NCI-H1436 treated with DMSO at 0.1 percent for 48 hours (cell line): ENCODE results near the gene KSR2.
"Not testable (repeated sequence)": the region's sequence is repeated elsewhere in the genome, so short reads cannot be mapped to it uniquely, and the experiment has no call there.

Experiments used
- DNase-seq: peaks from one replicate; lab custom pipeline; 2025; lab: John Stamatoyannopoulos, UW

Gene KSR2

DNA sequence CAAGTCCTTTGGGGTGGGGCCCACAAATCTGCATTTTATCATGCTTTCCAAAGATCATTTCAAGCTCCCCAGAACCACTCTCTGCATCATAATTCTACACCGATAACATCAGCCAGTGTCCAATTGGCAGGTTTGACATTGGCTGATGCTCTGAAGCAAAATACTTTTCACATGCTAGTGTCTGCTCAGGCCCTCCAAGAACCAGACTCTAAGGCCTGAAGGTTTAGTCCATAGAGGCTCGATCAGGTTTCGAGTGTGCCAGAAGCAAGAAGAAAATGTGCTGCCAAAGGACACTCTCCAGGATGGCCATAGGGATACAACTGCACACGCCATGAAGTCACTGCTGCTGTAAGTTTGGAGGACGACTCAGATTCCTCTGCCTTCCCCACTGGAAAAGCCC is 280.3 kb downstream of the KSR2 start:
- no peak for DNase-seq

DNA sequence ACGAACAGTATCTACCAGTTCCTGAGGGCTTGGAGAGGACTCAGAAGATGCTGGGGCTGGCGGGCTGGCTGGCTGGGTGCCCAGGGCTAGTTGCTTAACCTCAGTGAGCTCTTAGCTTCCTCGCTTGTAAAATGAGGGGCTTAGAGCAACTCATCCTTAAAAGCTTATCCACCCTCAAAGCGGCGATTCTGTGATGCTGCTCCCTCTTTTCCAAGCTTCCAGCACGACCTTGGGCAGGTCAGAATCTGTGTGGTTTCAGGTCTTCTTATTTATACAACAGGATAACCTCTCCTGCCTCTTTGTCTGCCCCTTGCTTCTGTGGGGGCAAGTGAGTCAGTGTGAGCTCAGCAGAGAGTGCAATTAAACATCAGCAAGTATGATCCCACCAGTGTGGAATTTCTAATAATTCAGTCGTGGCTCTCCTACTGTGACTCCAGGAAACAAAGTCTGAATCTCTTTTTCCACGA is 281.8 kb downstream of the KSR2 start:
- no peak for DNase-seq

DNA sequence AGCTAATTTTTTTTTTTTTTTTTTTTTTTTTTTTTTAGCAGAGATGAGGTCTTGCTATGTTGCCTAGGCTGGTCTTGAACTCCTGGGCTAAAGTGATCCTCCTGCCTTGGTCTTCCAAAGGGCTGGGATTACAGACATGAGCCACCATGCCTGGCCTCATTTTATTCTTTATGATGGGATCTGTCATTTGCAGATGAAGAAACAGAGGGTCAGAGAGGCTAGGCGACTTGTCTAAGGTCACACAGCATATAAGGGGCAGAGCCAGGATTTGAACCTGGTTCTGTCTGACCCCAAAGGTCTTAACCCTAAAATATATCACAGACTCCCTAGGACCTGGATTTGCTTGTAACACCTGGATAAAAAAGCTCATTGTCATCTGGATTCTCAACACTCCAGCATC is 282.6 kb downstream of the KSR2 start:
- no peak for DNase-seq

DNA sequence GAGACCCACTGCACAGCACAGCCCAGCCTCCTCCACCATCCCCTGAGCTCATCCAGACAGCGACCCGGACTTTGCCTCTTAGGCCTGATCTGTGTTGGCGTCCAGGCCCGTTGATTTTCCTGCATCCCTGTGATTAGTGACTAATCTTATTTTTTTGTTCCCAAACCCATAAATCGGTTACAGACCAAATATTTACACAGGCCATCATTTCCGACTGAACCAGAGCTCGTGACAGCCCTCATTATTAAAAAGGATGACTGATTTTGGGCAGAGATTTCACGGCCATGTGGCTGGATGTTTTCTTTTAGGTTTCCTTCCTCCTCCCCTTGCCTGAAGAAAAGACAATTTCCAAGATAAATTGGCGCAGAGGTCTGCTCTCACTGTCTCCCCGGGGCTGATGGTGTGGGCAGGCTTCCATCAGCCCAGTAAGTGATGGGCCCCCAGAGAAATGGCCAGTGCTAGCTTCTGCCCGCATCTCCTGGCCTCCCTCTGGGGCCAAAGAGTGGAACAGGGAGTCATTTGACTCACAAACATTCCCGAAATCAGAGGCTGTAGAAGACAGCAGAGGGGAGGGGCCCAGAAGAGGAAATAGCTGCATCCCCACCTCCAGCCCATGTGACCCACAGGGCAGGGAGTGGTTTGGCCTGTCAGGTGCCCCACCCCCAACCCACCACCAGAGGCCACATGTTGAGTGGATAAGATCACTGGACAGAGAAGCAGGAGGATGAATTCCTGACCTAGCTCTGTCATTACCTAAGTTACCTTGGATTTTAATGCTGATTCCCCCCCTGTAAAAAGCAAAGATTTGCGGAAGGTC is 283.5 kb downstream of the KSR2 start:
- DNase-seq: no peak

DNA sequence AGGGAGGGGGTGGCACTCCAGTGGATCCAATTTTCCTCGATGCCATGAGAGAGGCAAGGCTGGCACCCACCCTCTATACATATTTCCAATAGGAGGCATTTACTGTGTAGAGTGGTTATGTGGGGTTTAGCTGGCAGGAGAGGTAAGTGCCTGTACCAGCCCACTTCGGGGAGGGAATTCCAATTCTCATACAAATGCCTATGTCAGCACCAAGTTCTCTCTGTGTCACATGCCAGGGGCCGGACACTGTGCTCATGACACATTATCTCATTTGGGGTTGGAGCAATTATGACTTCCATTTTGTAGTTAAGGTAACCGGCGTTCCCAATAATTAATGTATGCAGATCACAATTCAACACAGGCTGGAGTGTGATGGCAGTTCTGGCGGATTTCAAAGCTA is 284.3 kb downstream of the KSR2 start:
- DNase-seq: no peak

DNA sequence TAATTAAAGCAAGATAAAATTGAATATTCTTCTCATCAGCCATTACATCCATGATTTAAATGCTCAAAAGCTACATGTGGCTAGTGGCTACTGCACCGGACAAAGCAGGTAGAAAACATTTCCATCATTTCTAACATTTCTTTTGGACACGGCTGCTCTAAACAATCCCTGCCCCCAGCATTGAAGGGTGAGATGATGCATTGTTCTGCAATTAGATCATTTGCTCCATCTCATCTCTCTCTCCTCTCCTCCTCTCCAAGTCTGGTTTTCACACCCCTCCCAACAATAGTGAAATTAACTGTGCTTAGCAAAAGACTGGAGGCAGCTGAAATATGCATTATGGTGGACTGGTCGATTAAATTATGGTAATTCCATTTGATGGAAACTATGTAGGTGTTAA is 288.5 kb downstream of the KSR2 start:
- no peak for DNase-seq

DNA sequence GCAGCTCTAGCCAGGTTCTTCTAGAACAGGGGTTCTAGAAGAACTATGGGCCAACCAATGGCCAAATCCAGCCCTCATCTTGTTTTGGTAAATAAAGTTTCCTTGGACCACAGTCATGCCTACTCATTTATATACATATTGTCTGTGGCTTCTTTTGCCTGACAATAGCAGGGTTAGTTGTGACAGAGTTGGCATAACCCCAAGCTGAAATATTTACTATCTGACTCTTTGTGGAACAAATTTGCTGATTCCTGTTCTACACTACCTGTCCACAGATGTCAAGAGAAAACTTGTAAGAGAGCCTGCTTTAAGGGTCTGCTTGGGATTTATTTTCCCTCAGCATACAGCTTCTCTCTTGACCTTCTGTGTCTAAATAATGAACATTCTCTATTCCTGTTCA is 289.0 kb downstream of the KSR2 start:
- no peak for DNase-seq

DNA sequence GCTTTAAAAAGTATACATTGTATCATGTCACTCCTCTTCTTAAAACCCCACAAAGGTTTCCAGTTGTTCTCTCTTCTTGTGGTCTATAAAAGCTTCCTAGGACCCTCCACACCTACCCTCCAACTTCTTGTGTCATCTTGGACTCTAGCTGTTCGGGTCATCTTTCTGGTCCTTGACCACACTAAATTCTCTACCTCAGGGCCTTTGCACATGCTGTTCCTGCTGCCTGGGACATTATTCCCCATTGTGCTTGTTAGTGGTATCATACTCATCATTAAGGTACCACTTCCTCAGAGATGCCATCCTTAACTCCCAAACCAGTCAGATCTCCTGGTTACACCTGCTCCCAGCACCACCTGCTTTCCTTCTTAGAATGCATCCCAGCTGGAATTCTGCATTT is 294.0 kb downstream of the KSR2 start:
- no peak for DNase-seq

DNA sequence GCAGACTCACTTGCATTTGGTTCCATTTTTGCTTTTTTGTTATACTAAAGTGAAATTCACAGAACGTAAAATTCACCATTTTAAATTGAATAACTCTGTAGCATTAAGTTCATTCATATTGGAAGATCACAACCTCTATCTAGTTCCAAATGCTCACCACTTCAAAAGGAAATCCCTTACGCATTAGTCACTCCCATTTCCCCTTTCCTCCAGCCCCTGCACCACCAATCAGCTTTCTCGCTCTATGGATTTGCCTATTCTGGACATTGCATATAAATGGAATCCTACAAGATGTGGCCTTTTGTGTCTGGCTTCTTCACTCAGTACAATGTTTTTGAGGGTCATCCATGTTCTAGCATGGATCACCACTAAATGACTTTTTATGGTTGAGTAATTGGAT is 294.5 kb downstream of the KSR2 start:
- DNase-seq: no peak

DNA sequence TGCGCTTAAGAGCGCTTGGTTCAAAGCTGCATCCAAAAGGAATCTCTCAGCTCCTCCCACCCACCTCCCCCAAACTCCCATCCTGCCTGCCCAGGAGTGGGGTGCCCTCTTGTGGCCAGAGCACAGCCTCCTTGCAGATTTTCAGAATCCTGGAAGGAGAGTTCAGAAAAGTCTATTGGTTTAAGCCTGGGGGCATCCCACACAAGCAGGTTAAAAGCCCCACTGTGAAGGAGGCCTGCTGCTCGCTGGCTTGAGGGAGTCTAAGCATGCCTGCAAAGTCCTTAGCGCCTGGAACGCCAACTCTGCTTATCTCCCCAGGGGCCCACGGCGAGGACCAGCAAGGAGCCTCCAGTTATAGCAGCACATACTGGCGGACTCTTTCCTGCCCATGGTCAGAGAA is 297.1 kb downstream of the KSR2 start:
- DNase-seq: no peak

DNA sequence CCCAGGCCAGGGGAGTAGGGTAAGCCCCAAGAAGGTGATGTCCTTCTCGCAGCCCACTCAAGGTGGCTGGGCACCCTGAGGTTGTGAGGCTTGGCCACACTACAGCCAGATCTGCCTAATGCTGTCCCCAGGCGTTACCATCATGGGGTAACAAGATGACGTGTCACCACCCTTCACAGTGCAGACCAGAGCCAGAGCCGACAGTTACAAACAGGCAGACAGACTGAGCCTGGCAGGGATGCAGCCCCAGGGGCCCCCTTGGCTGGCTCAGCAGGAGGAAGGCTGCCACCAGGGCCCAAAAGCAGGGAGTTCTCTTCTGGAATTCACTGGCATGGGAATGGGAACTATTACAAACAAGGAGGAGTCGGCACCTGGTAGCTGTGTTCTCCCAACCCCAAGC is 304.6 kb downstream of the KSR2 start:
- DNase-seq: no peak

DNA sequence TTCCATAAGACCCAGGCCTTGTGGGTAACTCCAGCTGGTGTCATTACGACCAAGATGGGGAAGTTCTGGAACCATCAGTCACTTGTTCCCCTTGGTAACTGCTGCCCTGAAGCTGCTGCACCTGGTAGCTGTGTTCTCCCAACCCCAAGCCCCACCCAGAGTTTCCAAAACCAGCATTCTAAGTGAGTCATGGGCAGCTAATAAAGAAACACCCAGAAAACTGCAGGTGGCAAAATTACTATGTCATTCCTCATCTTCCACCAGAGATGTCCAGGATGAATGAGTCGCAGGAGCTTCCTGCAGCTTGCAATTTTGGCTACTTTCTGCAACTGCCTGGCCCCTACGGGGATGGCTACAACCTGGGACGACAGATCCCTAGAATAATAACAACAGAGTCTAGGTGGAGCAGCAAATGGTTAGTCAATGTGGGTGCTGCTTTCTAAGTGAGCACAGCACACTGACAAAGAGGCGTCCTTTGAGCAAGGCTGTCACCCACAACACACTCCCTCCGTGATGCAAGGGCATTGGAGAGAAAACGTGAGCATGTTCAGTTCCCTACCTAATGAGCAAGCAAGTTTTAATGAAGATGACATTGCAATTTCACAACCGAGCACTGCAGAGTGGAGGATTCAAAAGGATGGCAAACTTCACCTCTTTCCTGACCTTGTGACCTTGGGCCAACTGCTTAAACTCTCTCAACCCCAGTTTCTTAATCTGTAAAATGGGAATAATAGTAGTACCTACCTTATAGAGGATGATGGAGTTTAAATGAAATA is 306.0 kb downstream of the KSR2 start:
- DNase-seq: no peak

DNA sequence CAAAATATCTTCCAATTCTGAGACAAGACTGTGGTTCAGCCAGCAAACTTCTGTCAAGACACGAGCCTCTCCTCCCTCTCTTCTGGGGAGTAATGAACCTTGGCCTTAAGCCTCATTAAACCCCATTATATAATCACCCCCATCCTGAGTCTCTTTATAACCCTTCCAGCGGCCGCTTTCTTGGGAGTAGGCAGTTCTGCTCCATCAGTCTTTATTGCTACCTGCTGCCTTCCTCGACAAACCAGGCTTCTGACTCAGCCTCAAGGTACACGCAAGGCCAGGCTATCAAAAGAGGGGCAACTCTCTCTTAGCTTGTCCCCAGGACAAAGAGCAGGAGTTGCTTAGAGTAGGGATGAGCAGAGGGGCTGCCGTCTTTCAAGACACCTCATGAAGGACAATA is 306.6 kb downstream of the KSR2 start:
- DNase-seq: no peak

DNA sequence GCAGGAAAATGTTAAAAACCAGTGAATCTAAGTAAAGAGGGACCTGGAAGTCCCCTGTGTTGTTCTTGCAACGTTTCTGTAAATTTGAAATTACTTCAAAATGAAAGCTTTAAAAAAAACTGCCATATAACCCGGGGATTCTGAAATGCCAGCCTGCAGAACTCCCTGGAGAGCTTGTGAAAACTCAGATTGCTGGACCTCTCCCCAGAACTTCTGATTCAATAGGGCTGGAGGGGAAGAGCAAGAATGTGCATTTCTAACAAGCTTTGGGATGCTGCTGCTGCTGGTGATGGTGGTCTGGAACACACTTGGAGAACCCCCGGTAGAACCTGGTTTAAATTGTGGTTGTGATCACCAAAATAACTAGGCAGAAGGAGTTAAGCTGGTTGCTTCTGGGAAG is 307.3 kb downstream of the KSR2 start:
- no peak for DNase-seq

DNA sequence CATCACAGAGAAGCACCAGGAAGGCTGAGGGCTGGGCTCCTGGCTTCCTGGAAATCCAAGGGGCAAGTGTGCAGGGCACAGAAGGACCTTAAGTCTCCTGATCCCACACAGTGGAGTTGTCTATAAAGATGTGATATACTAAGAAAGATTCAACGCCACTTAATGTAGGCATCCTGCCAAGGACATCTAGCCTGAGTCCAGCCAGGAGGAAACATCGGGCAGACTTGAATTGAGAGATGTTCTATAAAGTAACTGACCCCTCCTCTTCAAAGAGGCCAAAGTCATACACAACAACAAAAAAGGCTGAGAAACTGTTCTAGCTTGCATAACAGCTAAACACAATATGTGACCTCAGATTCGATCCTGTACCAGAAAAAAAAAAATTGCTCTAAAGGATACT is 307.9 kb downstream of the KSR2 start:
- no peak for DNase-seq

DNA sequence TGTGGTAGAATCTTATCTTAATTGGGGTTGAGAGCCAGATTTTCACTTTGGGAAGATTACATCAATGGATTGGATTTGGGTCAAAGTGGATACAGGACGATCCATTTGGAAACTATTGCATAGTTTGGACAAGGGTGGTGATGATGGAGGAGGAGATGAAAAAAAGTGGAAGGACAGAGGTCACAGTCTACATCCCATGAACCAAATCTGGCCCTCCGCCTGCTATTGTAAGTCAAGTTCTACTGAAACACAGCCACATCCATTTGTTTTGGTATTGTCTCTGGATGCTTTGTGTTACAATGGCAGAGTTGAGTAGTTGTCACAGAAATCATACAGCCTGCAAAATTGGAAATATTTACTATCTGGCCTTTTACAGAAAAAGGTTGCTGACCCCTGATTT is 310.6 kb downstream of the KSR2 start:
- DNase-seq: no peak

DNA sequence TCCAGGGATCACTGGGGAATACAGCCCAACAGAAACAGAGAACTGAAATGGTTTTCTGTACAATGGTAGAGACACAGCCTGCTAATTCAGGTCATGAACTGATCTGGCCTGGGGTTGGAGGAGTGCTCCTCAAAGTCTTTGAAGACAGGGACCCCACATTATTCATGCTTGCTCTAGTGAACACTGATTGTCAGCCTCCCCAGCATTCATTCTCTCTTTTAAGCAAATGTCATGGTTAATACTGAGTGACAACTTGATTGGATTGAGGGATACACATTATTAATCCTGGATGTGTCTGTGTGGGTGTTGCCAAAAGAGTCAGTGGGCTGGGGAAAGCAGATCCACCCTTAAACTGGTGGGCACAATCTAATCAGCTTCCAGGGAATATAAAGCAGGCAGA is 319.0 kb downstream of the KSR2 start:
- DNase-seq: no peak

DNA sequence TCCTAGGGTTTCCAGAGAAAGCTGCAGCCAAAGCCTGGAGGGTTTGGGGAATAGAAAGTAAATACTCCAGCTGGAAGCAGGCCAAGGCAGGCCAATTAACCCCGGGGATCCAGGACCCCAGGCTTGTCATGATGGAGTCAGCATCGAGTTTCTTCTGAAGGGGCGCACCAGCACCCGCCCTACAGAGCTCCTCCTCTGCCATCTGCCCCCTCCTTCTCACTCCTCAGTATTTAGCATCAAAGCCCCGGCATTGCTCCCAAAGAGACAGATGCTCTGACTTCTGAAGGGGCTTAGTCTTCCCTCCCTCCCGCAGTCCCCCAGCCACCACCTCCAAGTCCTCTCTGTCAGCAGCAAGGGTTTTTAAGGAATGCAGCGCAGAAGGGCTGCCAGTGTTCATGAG is 322.3 kb downstream of the KSR2 start:
- no peak for DNase-seq

DNA sequence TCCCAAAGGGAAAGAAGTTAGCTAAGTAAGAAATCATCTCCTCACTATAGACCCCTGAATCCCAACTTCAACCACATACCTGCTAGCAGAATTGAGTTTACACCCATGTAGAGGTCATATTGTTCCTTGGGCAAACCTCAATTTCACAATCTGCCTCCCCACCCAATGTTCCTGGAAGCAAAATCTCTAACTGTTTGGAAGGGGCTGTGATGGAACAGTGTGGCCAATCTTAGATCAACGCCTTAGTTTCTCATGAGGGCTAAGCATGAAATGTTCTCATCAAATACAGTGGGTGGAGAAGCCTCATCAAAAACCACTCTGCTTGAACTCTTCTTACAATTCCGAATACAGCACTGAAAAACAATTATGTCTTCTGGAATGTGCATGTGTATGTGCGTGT is 323.3 kb downstream of the KSR2 start:
- DNase-seq: no peak

DNA sequence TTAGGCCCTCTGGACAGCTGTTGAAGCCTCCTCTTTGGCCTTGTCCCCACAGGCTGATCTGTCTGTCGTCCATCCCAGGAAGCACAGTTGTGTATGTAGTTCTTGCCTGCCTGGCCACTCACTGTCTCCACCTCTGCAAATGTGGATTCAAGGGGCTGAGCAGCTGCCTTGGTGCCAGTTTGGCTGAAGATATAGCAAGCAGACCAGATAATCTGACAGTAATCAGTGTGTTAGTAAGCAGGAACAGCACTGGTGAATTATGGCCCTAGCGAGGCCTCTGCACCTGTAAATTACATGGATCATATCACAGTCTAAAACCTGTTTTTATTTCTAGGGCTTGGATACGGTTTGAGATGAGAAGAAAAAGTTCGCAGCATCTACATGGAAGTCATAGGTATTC is 324.8 kb downstream of the KSR2 start:
- DNase-seq: no peak

DNA sequence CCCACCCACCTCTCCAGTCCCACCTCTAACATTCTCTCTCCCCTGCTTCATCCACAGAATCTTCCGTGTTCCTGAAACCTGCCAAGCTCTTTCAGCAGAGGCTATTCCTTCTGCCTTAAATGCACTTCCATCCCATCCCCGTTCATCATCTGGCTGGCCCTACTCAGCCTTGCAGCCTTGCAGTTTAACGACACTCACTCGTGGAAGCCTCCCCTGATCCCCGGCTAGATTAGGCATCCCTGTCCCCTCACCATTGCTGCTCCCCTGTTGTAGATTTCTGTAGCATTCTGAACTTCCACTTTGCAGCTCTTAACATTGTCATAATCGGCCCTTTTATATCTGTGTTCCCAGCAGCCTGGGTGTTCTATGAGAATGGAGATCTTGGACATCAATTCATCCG is 326.9 kb downstream of the KSR2 start:
- no peak for DNase-seq

DNA sequence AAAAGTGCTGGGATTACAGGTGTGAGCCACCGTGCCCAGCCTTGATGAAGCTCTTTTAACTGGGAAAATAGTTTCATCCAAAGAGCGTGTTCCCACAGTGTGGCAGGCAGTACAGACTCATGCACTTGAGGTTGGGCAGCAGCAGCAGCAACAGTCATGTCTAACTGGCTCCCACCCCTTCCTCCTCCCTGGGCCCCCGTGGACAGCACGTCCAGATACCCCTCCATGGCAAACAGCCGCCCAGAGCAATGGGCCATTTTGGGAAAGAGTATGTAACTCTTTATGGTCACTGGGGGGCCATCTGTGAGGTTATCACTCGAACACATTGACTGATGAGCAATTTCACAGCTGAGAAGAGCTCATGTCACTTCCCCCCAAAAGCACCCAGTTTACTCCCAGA is 328.3 kb downstream of the KSR2 start:
- no peak for DNase-seq

DNA sequence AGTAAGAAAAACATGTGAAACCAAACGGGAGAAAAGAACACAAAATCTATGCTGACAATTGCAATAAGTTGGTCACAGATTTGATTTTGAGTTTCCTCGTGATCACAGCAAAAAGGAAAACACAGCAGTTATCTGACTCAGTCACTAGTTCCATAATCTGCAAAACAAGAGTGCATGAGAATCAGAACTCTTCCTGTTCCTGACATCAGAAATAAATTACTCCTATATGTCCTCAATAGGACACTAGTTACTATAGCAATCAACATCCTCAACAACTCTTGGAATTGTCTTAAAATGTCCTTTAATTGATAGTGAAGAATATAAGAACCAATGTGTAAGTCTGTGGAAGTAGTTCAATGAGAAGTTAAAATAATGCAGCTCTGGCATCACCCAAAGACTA is 339.3 kb downstream of the KSR2 start:
- DNase-seq: no peak

DNA sequence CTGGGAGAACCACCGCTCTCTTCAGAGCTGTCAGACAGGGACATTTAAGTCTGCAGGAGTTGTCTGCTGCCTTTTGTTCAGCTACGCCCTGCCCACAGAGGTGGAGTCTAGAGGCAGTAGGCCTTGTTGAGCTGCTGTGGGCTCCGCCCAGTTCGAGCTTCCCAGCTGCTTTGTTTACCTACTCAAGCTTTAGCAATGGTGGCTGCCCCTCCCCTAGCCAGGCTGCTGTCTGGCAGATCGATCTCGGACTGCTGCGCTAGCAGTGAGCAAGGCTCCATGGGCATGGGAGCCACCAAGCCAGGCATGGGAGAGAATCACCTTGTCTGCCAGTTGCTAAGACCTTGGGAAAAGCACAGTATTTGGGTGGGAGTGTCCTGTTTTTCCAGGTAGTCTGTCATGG is 340.1 kb downstream of the KSR2 start:
- DNase-seq: not testable (repeated sequence)
